CD4-positive, CD25-positive, alpha-beta regulatory T cell (primary cell): Measurements from ENCODE around the gene ASB10. TPM values are rescaled to one million over a fixed set of nuclear protein-coding genes. Genes with fewer than 3 reads are reported as not detected.

ENCODE experiments used
- polyA plus RNA-seq, 4 donors: library from polyadenylated mRNA; unstranded; fragments of 300-500 nt; fragmentation: Illumina TruSeq; gene quantifications; one replicate each; pipeline ENCODE4 v1.2.3, GENCODE V29; 2021
- total RNA-seq: library from RNA; stranded (reverse); gene quantifications from one replicate; pipeline ENCODE4 v1.2.3, GENCODE V29; 2022

ASB10 gene
- total and polyA plus RNA-seq, 5 donors from 2014 or later = not detected

Other genes with a start within 250 kb of the ASB10 start
- gene KCNH2, start 208.9 kb downstream of the ASB10 start, total RNA-seq = 3.5 TPM
- gene KCNH2, start 208.9 kb downstream of the ASB10 start, polyA plus RNA-seq = 1 to 10 TPM in 3 of 4 donors, under 1 TPM in 1; 0.83 to 2.8 (median 1.5) TPM
- 10.7 TPM for gene NOS3, start 196.2 kb downstream of the ASB10 start, total RNA-seq
- gene NOS3, start 196.2 kb downstream of the ASB10 start, polyA plus RNA-seq = 1 to 10 TPM; 3.2 to 8.8 (median 7.1) TPM
- 21.2 TPM for gene ATG9B, start 162.8 kb downstream of the ASB10 start, total RNA-seq
- gene ATG9B, start 162.8 kb downstream of the ASB10 start, polyA plus RNA-seq = 10 to 100 TPM; 18.6 to 38.7 (median 36.2) TPM
- gene ABCB8, start 158.8 kb downstream of the ASB10 start, total RNA-seq = 61.4 TPM
- 10 to 100 TPM; 16.9 to 20.6 (median 18.6) TPM for gene ABCB8, start 158.8 kb downstream of the ASB10 start, polyA plus RNA-seq
- gene ASIC3, start 138.7 kb downstream of the ASB10 start, total RNA-seq = 5.9 TPM
- gene ASIC3, start 138.7 kb downstream of the ASB10 start, polyA plus RNA-seq = not detected
- 7.6 TPM for gene CDK5, start 129.4 kb downstream of the ASB10 start, total RNA-seq
- gene CDK5, start 129.4 kb downstream of the ASB10 start, polyA plus RNA-seq = 10 to 100 TPM; 15.7 to 20.7 (median 17.6) TPM
- 71.7 TPM for gene SLC4A2, start 127.7 kb downstream of the ASB10 start, total RNA-seq
- gene SLC4A2, start 127.7 kb downstream of the ASB10 start, polyA plus RNA-seq = 10 to 100 TPM; 11.6 to 13.9 (median 12.3) TPM
- 92.4 TPM for gene FASTK, start 106.4 kb downstream of the ASB10 start, total RNA-seq
- 10 to 100 TPM; 39.5 to 53.3 (median 46.6) TPM for gene FASTK, start 106.4 kb downstream of the ASB10 start, polyA plus RNA-seq
- 53.9 TPM for gene TMUB1, start 103.8 kb downstream of the ASB10 start, total RNA-seq
- gene TMUB1, start 103.8 kb downstream of the ASB10 start, polyA plus RNA-seq = 10 to 100 TPM; 41.1 to 54.6 (median 48.3) TPM
- 24.7 TPM for gene AGAP3, start 100.8 kb downstream of the ASB10 start, total RNA-seq
- gene AGAP3, start 100.8 kb downstream of the ASB10 start, polyA plus RNA-seq = 1 to 10 TPM; 1.9 to 3.2 (median 2.7) TPM
- gene GBX1, start 19.6 kb downstream of the ASB10 start, total RNA-seq = not detected
- gene GBX1, start 19.6 kb downstream of the ASB10 start, polyA plus RNA-seq = not detected
- gene H2BK1, start 23.2 kb upstream of the ASB10 start, total RNA-seq = 3.8 TPM
- gene H2BK1, start 23.2 kb upstream of the ASB10 start, polyA plus RNA-seq = not detected
- 16.3 TPM for gene ABCF2, start 40.0 kb upstream of the ASB10 start, total RNA-seq
- gene ABCF2, start 40.0 kb upstream of the ASB10 start, polyA plus RNA-seq = 10 to 100 TPM; 25.9 to 31.4 (median 29.7) TPM
- gene CHPF2, start 45.2 kb upstream of the ASB10 start, total RNA-seq = 38.8 TPM
- gene CHPF2, start 45.2 kb upstream of the ASB10 start, polyA plus RNA-seq = 10 to 100 TPM; 18.8 to 24.8 (median 23.0) TPM
- 4.7 TPM for gene SMARCD3, start 61.4 kb upstream of the ASB10 start, total RNA-seq
- gene SMARCD3, start 61.4 kb upstream of the ASB10 start, polyA plus RNA-seq = 1 to 10 TPM; 1.5 to 4.4 (median 2.1) TPM
- 65.2 TPM for gene NUB1, start 154.6 kb upstream of the ASB10 start, total RNA-seq
- gene NUB1, start 154.6 kb upstream of the ASB10 start, polyA plus RNA-seq = 10 to 100 TPM; 51.0 to 65.0 (median 52.8) TPM
- gene WDR86, start 222.8 kb upstream of the ASB10 start, total RNA-seq = 4.8 TPM
- gene WDR86, start 222.8 kb upstream of the ASB10 start, polyA plus RNA-seq = under 1 TPM in 3 of 4 donors, not detected in 1; 0.15 to 0.71 (median 0.31) TPM